DMS153 treated with DMSO at 0.1 percent for 48 hours (cell line): ENCODE results near the gene FOXD4L4.
"Not testable (repeated sequence)": the region's sequence is repeated elsewhere in the genome, so short reads cannot be mapped to it uniquely, and the experiment has no call there.

ENCODE experiments used
- DNase-seq: peaks from one replicate; lab custom pipeline; 2025; ENCODE audit not compliant: unreplicated experiment; lab: John Stamatoyannopoulos, UW

Gene FOXD4L4

DNA sequence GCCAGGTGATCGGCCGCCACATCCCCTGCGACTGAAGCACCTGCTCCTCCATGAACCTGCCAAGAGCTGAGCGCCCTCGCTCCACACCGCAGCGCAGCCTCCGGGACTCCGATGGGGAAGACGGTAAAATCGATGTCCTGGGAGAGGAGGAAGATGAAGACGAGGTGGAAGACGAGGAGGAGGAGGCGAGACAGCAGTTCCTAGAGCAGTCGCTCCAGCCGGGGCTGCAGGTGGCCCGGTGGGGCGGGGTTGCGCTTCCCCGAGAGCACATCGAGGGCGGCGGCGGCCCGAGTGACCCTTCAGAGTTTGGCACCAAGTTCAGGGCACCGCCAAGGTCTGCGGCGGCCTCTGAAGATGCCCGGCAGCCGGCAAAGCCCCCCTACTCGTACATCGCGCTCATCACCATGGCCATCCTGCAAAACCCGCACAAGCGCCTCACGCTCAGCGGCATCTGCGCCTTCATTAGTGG lies at the start of gene FOXD4L4:
Gene FOXD4L4, plus strand, starts transcription at position 51 of the 469 bp plus-strand sequence. Its CDS starts 0 bp downstream, at position 51.
- not testable (repeated sequence) for DNase-seq

DNA sequence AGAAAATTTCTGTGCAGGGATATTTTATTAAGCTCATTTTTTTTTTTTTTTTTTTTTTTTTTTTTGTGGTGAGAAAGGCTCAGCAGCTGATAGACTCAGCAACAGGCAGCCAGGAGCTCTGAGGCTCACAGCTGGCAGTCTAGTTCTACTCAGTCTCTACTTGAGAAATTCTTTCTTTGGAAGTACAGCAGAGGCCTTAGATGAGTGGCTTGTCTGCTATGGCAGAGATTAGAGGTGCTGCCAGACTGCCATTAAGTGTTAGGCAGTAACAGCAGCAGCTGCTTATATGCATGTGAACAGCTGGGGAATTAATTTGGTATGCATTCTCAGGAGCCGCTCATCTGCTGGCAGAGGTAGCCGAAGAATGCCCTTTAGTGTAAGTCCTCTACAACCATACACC lies 33.4 kb upstream of the FOXD4L4 start:
- not testable (repeated sequence) for DNase-seq

DNA sequence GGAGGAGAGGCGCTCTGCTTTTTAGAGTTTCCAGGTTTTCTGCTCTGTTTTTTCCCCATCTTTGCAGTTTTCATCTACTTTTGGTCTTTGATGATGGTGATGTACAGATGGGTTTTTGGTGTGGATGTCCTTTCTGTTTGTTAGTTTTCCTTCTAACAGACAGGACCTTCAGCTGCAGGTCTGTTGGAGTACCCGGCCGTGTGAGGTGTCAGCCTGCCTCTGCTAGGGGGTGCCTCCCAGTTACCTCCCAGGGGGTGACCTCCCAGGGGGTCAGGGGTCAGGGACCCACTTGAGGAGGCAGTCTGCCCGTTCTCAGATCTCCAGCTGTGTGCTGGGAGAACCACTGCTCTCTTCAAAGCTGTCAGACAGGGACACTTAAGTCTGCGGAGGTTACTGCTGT lies 22.5 kb upstream of the FOXD4L4 start:
- DNase-seq = not testable (repeated sequence)

- not testable (repeated sequence) for DNase-seq
These were observed 1.2 kb downstream of the FOXD4L4 start for GRCh38 chr9:65738133-65738532.
